OCI-LY7 (cell line): ENCODE data around the gene RASSF9. TPM values are rescaled to one million over a fixed set of nuclear protein-coding genes. Genes with fewer than 3 reads are reported as not detected.

Experiments used
- BruUV-seq: library from RNA; stranded (reverse); fragments of 400-500 nt; replicated peaks from 2 replicates; lab custom pipeline; 2021; lab: Mats Ljungman, UMichigan
- CTCF ChIA-PET: fragments of 300-600 bp; sonication (Branson Sonifier 250); formaldehyde crosslinking; loops from one replicate; lab custom pipeline; 2022; ENCODE audit warnings: antibody characterized with exemption; ENCODE audit not compliant: unreplicated experiment; lab: Charles Lee
- POLR2A ChIA-PET: fragments of 300-600 bp; sonication (Branson Sonifier 250); formaldehyde crosslinking; loops from one replicate; lab custom pipeline; 2022; ENCODE audit warnings: antibody characterized with exemption; lab: Charles Lee
- DNase-seq: peaks from one replicate; pipeline ENCODE4 v3.0.0-alpha.2; 2015; ENCODE audit warnings: low spot score
- H2AFZ ChIP-seq: fragments of 200-600 bp; sonication (generic), shearing (Covaris generic); 2 replicates; pipeline ENCODE4 v1.6.1; 2014; ENCODE audit warnings: mild to moderate bottlenecking, antibody characterized with exemption, low read length, moderate library complexity
- H3K27ac ChIP-seq: fragments of 200-600 bp; sonication (generic); 2 replicates; pipeline ENCODE4 v1.5.1; 2014; ENCODE audit warnings: mixed run types, low read depth, mild to moderate bottlenecking, moderate library complexity, low read length, inconsistent platforms; ENCODE audit not compliant: poor library complexity, severe bottlenecking
- H3K36me3 ChIP-seq: fragments of 200-600 bp; sonication (generic); 2 replicates; pipeline ENCODE4 v1.6.1; 2014; ENCODE audit warnings: mild to moderate bottlenecking, antibody characterized with exemption, low read length, moderate library complexity, mixed read lengths; ENCODE audit not compliant: insufficient read depth
- H3K4me1 ChIP-seq: fragments of 200-600 bp; sonication (generic); 2 replicates; pipeline ENCODE4 v1.5.1; 2014; ENCODE audit warnings: mild to moderate bottlenecking, low read length; ENCODE audit not compliant: insufficient read depth, poor library complexity, severe bottlenecking
- H3K4me2 ChIP-seq: fragments of 200-600 bp; sonication (generic); 2 replicates; pipeline ENCODE4 v1.6.1; 2014; ENCODE audit warnings: mild to moderate bottlenecking, low read length
- H3K4me3 ChIP-seq: fragments of 200-600 bp; sonication (generic); 2 replicates; pipeline ENCODE4 v1.5.1; 2014; ENCODE audit warnings: mild to moderate bottlenecking, low read depth, low read length; ENCODE audit not compliant: poor library complexity, severe bottlenecking
- H3K79me2 ChIP-seq: fragments of 200-600 bp; sonication (generic); 2 replicates; pipeline ENCODE4 v1.6.1; 2016; ENCODE audit warnings: low read depth, mild to moderate bottlenecking, low read length, moderate library complexity, mixed read lengths; ENCODE audit not compliant: insufficient read depth
- H3K9me2 ChIP-seq: fragments of 200-600 bp; sonication (generic); 2 replicates; pipeline ENCODE4 v1.6.1; 2016; ENCODE audit warnings: mild to moderate bottlenecking, low read length, mixed read lengths; ENCODE audit not compliant: insufficient read depth
- H3K9me3 ChIP-seq: fragments of 200-600 bp; sonication (generic); 2 replicates; pipeline ENCODE4 v1.6.1; 2014; ENCODE audit warnings: mild to moderate bottlenecking, mixed run types, low read length, mixed read lengths
- H4K20me1 ChIP-seq: fragments of 200-600 bp; sonication (generic); 2 replicates; pipeline ENCODE4 v1.6.1; 2014; ENCODE audit warnings: mild to moderate bottlenecking, antibody characterized with exemption, low read length, moderate library complexity, mixed read lengths; ENCODE audit not compliant: insufficient read depth
- EZH2phosphoT487 ChIP-seq: fragments of 200-600 bp; sonication (generic); IDR thresholded peaks from 2 replicates; pipeline ENCODE4 v1.6.1; 2018; ENCODE audit warnings: low read depth, borderline replicate concordance, mild to moderate bottlenecking, mixed run types, antibody characterized with exemption, low read length, moderate library complexity, mixed read lengths
- intact Hi-C: fragments of 100-400 bp; cut with micrococcal nuclease; formaldehyde crosslinking; loops from one replicate; pipeline ENCODE4 v1.10.0; 2022; ENCODE audit not compliant: unreplicated experiment
- total RNA-seq, 2 experiments: library from RNA; depleted of rRNA in 1 of 2; stranded (reverse); fragments of >200 nt in 1 of 2; shearing (Covaris generic) in 1 of 2; gene quantifications; 2 replicates each; pipeline ENCODE4 v1.2.3, GENCODE V29; 2014 to 2022
- TF ChIP-seq, protein P1 (sequence below): fragments of 200-600 bp; sonication (generic); conservative IDR thresholded peaks from 2 replicates; pipeline ENCODE4 v1.5.1; 2014; ENCODE audit warnings: mild to moderate bottlenecking, antibody characterized with exemption, low read length, moderate library complexity, mixed read lengths

Gene RASSF9
- total RNA-seq, 2 experiments from 2014 or later: not detected

DNA sequence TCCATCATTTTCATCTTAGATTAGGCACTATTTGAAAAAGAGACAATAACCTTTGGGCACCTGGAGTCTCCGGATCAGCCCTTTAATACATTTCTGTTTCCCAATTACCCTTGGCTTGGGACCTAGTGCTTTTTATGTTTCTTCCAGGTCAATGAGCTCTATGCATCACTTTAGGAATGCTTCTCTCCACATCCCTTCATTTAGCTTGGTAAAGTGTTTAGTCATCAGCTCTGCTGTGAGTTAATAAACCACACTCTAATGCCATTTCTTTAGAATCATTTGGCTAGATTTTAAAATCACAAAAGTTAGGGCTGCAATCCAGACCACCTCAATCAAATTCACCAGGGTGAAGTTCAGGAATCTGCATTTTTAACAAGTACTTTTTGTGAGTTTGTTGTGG lies 41.7 kb downstream of the RASSF9 start:
- no peak overlapping the region for H3K4me2 ChIP-seq
- ChIA-PET POLR2A (no interaction called here), CTCF (no interaction called here)
- H3K9me2 ChIP-seq: no peaks in the 10 kb centered on the region
- no peak overlapping the region for H3K27ac ChIP-seq
- intact Hi-C loops: no loop called here
- no peaks in the 10 kb centered on the region for H3K79me2 ChIP-seq
- TF ChIP-seq, protein P1, sequence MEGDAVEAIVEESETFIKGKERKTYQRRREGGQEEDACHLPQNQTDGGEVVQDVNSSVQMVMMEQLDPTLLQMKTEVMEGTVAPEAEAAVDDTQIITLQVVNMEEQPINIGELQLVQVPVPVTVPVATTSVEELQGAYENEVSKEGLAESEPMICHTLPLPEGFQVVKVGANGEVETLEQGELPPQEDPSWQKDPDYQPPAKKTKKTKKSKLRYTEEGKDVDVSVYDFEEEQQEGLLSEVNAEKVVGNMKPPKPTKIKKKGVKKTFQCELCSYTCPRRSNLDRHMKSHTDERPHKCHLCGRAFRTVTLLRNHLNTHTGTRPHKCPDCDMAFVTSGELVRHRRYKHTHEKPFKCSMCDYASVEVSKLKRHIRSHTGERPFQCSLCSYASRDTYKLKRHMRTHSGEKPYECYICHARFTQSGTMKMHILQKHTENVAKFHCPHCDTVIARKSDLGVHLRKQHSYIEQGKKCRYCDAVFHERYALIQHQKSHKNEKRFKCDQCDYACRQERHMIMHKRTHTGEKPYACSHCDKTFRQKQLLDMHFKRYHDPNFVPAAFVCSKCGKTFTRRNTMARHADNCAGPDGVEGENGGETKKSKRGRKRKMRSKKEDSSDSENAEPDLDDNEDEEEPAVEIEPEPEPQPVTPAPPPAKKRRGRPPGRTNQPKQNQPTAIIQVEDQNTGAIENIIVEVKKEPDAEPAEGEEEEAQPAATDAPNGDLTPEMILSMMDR: no peak
- no peak for TF ChIP-seq EZH2phosphoT487
- no TSS peak for BruUV-seq
- no peak overlapping the region for H2AFZ ChIP-seq
- no peak overlapping the region for H3K4me3 ChIP-seq
- H4K20me1 ChIP-seq: no peaks in the 10 kb centered on the region
- no peak for DNase-seq
- no peaks in the 10 kb centered on the region for H3K9me3 ChIP-seq
- no peaks in the 10 kb centered on the region for H3K36me3 ChIP-seq
- no peaks in the 10 kb centered on the region for H3K4me1 ChIP-seq

DNA sequence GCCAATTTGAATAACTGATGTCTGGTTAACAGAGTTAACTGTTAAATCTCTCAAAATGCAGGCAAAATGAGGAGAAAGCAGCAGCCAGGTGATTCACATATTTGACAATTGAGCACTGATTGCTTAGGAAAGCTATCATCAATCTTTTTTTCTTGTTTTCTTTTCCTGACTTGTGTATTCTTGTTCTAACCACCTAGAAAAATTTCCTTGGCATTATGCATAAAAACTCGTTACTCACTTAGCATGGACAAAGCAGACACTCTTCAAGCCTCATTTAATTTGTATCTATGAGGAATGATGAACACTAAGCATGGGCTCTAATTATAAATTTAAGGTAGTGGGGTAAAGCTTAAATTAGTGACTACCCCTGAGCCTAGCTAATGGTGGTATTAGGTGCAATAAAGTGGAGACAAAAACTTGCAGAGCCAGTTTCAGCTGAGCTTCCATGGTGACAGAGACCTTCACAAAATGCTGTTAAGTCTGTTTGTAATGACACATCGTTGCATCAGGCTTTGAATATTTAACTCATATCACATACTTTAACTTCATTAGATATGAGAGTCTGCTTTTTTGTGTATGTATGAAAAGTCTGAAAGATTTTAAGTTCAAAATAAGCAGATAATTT lies 52.0 kb downstream of the RASSF9 start:
- ChIA-PET CTCF (no interaction called here), POLR2A (no interaction called here)
- Histone ChIP-seq H3K4me2 (no peak overlapping the region), H2AFZ (no peak overlapping the region), H4K20me1 (no peaks in the 10 kb centered on the region), H3K4me1 (no peaks in the 10 kb centered on the region), H3K36me3 (no peaks in the 10 kb centered on the region), H3K9me2 (no peaks in the 10 kb centered on the region), H3K27ac (no peak overlapping the region), H3K4me3 (no peak overlapping the region), H3K79me2 (no peaks in the 10 kb centered on the region), H3K9me3 (no peaks in the 10 kb centered on the region)
- no peak for TF ChIP-seq EZH2phosphoT487
- TF ChIP-seq, protein P1: no peak
- intact Hi-C loops: no loop called here
- BruUV-seq: no TSS peak
- DNase-seq: no peak

DNA sequence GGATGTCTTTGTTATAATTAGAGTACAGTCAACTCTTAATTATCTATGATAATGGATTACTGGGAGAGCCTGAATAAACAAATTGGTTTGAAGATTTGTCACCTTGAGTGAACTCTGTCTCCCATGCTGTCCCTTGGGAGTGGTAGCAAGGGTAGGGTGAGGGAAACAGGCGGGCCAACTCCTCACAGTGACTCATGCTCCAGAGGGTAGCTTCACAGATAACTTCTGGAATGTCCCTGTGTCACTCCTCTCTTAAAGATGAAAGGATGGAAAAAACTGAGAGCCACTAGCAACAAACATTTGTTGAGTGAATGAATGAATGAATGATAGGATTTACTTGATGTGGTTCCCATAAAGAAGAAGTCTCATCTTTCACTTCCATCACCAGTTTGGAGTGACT lies 53.5 kb downstream of the RASSF9 start:
- Histone ChIP-seq H3K4me1 (no peaks in the 10 kb centered on the region), H3K36me3 (no peaks in the 10 kb centered on the region), H4K20me1 (no peaks in the 10 kb centered on the region), H3K9me2 (no peaks in the 10 kb centered on the region), H3K4me3 (no peak overlapping the region), H3K79me2 (no peaks in the 10 kb centered on the region), H3K27ac (no peak overlapping the region), H3K4me2 (no peak overlapping the region), H3K9me3 (no peaks in the 10 kb centered on the region), H2AFZ (no peak overlapping the region)
- CTCF ChIA-PET: no interaction called here
- TF ChIP-seq, protein P1: no peak
- TF ChIP-seq EZH2phosphoT487: no peak
- POLR2A ChIA-PET: no interaction called here
- intact Hi-C loops: no loop called here
- no TSS peak for BruUV-seq
- DNase-seq: no peak
